GM12873 (cell line): Measurements from ENCODE around the gene EZH2.

Experiments used
- CTCF ChIP-seq: IDR thresholded peaks from 2 replicates; pipeline ENCODE4 v1.5.1; 2012; ENCODE audit warnings: low read depth, mild to moderate bottlenecking, moderate library complexity, low read length, control low read depth; ENCODE audit not compliant: insufficient read depth; ENCODE audit errors: missing control alignments

Gene EZH2

GRCh38 chr7:148819697-148820360 is 64.3 kb downstream of the EZH2 start:
- no peak for TF ChIP-seq CTCF

GRCh38 chr7:148815612-148816011 is 68.5 kb downstream of the EZH2 start:
- TF ChIP-seq CTCF, result no peak

- no peak for TF ChIP-seq CTCF
These were observed 69.0 kb downstream of the EZH2 start for GRCh38 chr7:148814922-148815559.

GRCh38 chr7:148813890-148814289 is 70.2 kb downstream of the EZH2 start:
- no peak for TF ChIP-seq CTCF

- no peak for TF ChIP-seq CTCF
These were observed 72.2 kb downstream of the EZH2 start for GRCh38 chr7:148811892-148812291.

- TF ChIP-seq CTCF, result no peak
These were observed 74.2 kb downstream of the EZH2 start for GRCh38 chr7:148809856-148810255.

- TF ChIP-seq CTCF, result no peak
These were observed 76.7 kb downstream of the EZH2 start for GRCh38 chr7:148807436-148807835.
